SHP77 (cell line): ENCODE measurements around the gene DSC1.
A peak's percentile ranks its signal among the peaks of the same experiment; 100 is the strongest.
"Not testable (repeated sequence)": the region's sequence is repeated elsewhere in the genome, so short reads cannot be mapped to it uniquely, and the experiment has no call there.

ENCODE experiments used
- DNase-seq, 2 experiments: peaks; one replicate each; lab custom pipeline; 2025; lab: John Stamatoyannopoulos, UW

Gene DSC1, protein sequence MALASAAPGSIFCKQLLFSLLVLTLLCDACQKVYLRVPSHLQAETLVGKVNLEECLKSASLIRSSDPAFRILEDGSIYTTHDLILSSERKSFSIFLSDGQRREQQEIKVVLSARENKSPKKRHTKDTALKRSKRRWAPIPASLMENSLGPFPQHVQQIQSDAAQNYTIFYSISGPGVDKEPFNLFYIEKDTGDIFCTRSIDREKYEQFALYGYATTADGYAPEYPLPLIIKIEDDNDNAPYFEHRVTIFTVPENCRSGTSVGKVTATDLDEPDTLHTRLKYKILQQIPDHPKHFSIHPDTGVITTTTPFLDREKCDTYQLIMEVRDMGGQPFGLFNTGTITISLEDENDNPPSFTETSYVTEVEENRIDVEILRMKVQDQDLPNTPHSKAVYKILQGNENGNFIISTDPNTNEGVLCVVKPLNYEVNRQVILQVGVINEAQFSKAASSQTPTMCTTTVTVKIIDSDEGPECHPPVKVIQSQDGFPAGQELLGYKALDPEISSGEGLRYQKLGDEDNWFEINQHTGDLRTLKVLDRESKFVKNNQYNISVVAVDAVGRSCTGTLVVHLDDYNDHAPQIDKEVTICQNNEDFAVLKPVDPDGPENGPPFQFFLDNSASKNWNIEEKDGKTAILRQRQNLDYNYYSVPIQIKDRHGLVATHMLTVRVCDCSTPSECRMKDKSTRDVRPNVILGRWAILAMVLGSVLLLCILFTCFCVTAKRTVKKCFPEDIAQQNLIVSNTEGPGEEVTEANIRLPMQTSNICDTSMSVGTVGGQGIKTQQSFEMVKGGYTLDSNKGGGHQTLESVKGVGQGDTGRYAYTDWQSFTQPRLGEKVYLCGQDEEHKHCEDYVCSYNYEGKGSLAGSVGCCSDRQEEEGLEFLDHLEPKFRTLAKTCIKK

GRCh38 chr18:31162825-31163435 is at the start of gene DSC1:
TSS of gene DSC1 (minus strand) at chr18:31162856. CDS start at chr18:31162594, 262 bp downstream.
- no peak for DNase-seq

DNA sequence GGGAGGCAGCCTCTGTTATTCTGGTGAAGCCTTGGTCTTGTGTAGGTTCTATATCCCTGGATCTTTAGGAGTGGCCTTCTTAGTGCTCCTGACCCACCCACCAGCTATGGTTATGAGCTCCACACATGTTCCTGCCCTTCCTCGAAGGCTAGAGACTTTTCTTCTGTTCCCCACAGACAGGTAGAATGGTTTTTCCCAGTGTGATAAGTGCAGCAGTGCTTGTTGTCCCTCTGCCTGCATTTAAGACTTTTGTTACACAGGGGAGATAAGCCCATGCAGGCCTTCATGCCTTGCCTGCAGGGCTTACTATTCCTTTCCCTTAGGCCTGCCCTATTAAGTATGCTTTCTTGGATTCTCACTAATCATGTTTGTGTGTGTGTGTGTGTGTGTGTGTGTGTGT is 48.4 kb upstream of the DSC1 start:
- no peak for DNase-seq

GRCh38 chr18:31209041-31209440 is 46.4 kb upstream of the DSC1 start:
- no peak for DNase-seq

DNA sequence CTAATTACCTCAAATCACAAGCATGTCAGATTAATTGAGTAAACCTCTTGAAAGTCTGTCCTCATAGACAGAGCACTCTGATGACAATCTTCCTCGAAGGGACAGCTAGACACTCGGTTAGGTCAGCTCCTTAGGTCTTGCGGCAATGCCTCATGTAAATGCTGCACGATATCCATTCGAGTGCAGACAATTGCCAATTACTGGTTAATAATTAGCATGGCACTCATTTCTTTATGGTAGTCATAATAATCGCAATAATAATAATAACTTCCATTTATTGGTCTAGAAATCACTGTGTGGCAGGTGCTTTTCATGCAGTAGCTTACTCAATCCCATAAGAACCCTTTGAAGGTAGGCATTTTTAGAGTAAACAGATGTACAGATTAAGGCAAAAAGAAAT is 44.7 kb upstream of the DSC1 start:
- DNase-seq = no peak

GRCh38 chr18:31206787-31207381 is 44.2 kb upstream of the DSC1 start:
- DNase-seq = peak; percentile 89 to 91

DNA sequence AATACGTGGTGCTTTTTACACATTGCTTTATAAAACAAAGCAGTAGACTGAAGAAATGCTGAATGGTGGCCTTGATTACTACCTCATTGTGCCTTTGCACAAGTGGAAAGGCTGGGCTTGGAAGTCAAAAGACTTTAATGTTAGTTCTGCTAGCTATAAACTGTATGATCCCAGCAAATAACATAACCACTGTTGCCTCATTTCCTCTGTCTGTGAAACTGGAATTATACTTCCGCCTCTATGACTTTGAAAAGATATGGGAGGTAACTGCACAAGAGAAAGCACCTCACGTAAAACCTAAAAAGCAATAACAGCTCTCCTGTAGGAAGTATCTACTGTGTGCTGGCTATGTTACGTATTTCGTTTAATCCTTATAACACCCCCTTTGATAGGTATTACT is 43.4 kb upstream of the DSC1 start:
- no peak for DNase-seq

DNA sequence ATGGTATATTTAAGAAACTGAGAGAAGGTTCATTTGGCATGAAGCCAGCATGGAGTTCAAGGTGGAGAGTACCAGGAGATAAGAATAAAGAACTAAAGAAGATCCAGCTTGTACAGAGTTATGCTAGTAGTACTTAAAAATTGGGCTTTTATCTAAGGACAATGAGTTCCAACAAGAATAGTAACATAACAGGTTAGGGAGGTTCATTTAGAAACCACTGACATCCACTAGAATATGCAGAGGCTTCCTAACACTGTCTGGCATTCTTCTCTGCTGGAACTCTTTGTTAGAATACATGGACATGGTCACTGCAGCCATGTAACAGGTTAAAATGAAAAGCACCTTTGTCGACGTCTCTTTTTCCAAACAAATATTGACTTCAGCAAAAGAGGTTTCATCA is 42.6 kb upstream of the DSC1 start:
- no peak for DNase-seq

- no peak for DNase-seq
Measured at GRCh38 chr18:31204833-31205232, 42.2 kb upstream of the DSC1 start.

DNA sequence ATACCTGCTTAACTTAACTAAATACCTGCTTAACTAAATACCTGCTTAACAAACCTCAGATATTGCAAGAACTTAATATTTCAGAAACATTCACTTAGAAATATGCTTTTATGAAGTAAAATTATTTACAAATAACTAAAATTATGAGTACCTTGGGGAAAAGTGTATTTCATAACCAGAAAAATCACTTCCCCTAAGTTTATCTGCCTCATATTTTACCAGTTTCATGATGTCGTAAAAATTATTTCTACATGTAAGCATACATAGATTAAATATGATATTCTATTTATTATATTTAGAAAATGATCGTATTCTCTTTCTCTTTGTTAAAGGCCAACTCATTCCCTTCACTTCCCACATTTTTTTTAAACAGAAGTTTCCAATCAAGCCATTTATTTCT is 41.5 kb upstream of the DSC1 start:
- DNase-seq = no peak

GRCh38 chr18:31203794-31204148 is 41.1 kb upstream of the DSC1 start:
- no peak for DNase-seq

- no peak for DNase-seq
Measured at GRCh38 chr18:31203096-31203793, 40.6 kb upstream of the DSC1 start.

DNA sequence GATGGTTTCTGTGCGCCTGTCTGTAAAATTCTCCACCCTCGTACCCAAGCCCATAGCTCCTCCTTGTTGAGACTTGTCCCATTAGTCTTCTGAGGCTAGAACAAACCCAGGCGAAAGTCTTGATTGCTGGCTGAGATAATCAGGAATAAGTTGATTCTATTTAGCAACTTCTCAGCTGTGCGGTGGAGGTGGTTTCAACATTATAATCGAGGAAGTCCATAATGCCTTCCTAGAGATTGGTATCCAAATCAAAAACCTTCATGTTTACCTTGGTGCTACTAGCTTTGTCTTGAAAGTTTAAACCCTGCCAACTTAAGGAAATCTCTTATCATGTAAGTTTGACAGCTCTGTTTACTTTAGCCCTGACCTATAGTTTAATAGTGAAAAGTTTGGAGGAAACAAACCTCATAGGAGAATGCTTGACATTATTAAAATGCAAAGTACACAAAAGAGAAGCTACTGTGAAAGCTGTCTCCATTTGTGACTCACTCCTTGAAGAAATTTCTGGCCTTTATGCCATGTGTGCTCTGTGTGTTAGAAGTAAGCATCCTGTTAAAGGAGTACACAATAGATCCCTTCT is 36.6 kb upstream of the DSC1 start:
- no peak for DNase-seq

GRCh38 chr18:31197676-31198075 is 35.0 kb upstream of the DSC1 start:
- DNase-seq = no peak

DNA sequence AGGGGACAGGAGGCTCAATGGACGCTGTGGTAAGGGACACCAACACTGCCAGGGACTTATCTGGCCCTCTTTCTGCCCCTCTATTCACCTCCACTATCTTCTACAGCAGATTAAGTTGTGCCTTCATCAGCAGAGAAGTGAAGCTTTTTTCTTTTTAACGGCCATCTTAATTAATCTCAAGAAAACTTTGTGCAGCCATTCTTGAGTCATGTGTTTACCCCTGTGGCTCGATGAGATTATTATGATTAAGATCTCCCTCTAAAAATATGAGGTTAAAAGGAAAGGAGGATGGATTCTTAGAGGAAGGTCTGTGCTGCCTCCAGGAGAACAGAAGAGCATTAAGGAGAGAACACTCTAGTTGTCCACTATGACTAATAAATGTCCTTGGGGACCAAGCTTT is 32.4 kb upstream of the DSC1 start:
- no peak for DNase-seq

DNA sequence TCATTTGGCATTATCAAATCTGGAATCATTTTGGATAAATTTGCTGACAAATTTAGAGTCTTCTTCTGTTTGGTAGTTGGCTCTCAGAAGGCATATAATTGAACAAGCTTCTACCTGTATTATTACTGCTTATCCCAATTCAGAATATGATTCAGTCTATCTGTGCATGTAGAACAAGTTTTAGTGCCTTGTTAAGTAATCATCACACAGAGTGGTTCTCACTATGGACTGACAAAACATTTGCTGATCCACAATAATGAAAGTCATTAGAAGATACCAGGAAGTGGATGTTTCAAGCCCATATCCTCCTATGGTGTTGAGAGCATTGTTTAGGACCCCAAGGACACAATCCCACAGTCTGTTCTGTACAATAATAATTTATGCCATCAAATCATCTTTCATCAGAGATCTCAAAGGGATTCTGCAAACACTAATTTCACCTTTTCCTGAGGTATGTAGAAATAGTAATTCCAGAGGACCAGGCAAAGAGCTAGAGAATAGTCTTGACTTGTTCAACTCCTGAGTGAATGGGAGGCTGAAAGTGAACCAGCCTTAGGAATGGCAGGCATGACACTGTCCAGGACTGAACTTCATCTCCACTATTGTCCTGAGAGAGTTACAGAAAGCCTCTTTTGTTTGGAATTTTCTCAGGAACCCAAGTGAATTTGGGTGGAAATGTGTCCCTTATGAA is 29.6 kb upstream of the DSC1 start:
- no peak for DNase-seq

DNA sequence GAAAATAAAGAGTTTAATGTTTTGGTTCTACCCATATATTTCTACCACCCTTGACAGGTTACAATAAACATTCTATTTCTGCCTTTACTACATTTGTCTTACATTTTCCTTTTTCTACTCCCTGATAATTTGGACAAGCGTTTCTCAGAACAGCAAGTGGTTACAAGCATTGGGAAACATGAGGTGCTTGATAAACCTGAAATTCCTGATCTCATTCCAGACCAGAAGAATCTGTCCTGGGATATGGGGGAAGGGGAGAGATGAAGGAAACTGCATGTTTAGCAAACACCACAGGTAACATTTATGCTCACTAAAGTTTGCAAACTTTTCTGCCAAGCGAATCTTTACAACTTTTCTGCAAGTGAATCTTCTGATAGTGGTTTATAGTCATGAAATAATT is 28.3 kb upstream of the DSC1 start:
- DNase-seq = no peak

DNA sequence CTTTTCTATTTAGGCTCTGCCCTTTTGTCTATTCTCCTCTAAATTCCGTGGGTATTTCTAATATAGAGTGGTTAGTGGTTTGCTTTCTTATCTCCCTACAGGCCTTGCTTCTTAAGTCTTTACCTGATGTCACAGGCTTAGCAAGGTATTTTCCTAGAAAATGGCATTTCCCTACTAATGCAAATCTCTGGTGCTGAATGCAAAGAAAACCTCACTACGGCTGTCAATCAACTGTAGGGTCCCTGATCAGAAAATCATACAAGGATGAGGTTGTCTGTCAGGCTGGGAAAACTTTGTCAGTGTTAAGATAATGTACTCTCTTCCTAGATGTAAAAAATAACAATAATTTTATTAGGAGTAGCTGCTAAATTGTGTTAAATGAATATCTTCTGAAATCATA is 27.1 kb upstream of the DSC1 start:
- DNase-seq = no peak

DNA sequence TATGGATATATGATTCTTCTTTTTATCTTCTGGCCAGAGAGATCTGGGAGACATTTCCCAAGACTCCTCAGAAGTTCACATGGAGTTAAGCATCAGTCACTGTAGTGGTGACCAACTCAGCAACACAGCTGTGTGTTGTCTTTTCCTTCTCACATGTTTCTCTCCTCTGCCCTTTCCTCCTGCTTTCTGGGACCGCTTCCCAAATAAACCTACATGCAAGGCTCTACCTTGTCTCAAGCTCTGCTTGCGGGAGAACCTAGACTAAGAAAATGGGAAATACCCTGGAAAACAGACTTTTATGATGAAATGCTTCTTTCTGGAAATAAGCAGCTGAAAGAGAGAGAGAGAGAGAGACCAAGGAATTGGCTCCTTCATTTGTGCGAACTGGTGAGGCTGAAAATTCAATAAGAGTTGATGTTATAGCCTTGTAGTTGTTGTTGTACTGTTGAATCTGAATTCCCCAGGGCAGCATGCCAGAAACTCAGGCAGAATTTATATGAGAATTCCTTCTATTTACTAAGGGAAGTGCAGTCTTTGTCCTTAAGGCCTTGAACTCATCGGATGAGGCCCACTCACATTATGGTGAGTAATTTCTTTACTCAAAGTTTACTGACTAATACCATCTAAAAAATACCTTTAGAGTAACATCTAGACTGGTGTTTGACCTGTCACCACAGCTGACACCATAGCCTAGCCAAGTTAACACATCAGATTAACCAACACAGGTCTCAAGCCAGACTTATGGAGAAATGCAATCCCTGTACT is 22.7 kb upstream of the DSC1 start:
- DNase-seq = no peak

GRCh38 chr18:31183302-31183701 is 20.6 kb upstream of the DSC1 start:
- DNase-seq = no peak

DNA sequence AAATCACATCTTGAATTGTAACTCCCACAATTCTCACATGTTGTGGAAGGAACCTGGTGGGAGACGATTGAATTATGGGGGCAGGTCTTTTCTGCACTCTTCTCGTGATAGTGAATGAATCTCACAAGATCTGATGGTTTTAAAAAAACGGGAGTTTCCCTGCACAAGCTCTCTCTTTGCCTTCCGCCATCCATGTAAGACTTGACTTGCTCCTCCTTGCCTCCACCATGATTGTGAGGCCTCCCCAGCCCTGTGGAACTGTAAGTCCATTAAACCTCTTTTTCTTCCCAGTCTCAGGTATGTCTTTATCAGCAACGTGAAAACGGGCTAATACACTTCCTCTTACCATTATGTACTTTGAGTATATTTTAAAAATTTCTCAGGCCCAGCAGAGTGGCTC is 14.7 kb upstream of the DSC1 start:
- DNase-seq = not testable (repeated sequence)
